Transverse colon (tissue), 4 donors: ENCODE measurements around the gene LTBP4. TPM values are rescaled to one million over a fixed set of nuclear protein-coding genes. Genes with fewer than 3 reads are reported as not detected.

Source experiments
- DNase-seq: peaks from one replicate; pipeline ENCODE4 v3.0.0-alpha.2; 2019
- H3K27ac ChIP-seq, 4 donors: fragments of 200-600 bp; sonication (generic); 2 replicates each; pipeline ENCODE4 v1.5.1; 2016 to 2018; ENCODE audit warnings: inconsistent platforms in 4 of 4
- H3K27me3 ChIP-seq: fragments of 200-600 bp; sonication (generic); 2 replicates; pipeline ENCODE4 v1.5.1; 2017; ENCODE audit warnings: inconsistent platforms
- H3K36me3 ChIP-seq, 4 donors: fragments of 200-600 bp; sonication (generic); 2 replicates each; pipeline ENCODE4 v1.5.1; 2017 to 2019; ENCODE audit warnings: inconsistent platforms in 4 of 4
- H3K4me1 ChIP-seq, 4 donors: fragments of 200-600 bp; sonication (generic); 2 replicates each; pipeline ENCODE4 v1.5.1; 2017 to 2020; ENCODE audit warnings: inconsistent platforms in 4 of 4
- H3K4me3 ChIP-seq, 4 donors: fragments of 200-600 bp; sonication (generic); 1 replicate in 1 of 4; 2 replicates in 3 of 4; pipeline versions ENCODE4 v1.5.1 to v1.6.1; 2017 to 2019; ENCODE audit warnings: inconsistent platforms in 4 of 4
- H3K9me3 ChIP-seq, 2 donors: fragments of 200-600 bp; sonication (generic); 2 replicates each; pipeline ENCODE4 v1.5.1; 2017 to 2019; ENCODE audit warnings: inconsistent platforms in 2 of 2
- CTCF ChIP-seq, 5 experiments: fragments of 200-600 bp in 3 of 5; fragments of 450-650 bp in 2 of 5; sonication (generic) in 3 of 5; IDR thresholded peaks; 1 replicate in 2 of 5; 2 replicates in 3 of 5; pipeline ENCODE4 v1.5.1; 2016 to 2017; ENCODE audit warnings: antibody characterized with exemption in 5 of 5, inconsistent platforms in 3 of 5, mild to moderate bottlenecking in 2 of 5, moderate library complexity in 1 of 5
- EP300 ChIP-seq: sonication (generic); formaldehyde crosslinking; IDR thresholded peaks from one replicate; pipeline ENCODE4 v1.6.1; 2017; ENCODE audit warnings: antibody characterized with exemption, low read depth
- POLR2A ChIP-seq: fragments of 450-650 bp; IDR thresholded peaks from one replicate; pipeline ENCODE4 v1.6.1; 2016; ENCODE audit warnings: antibody characterized with exemption, mild to moderate bottlenecking, moderate library complexity
- POLR2AphosphoS5 ChIP-seq, 3 donors: sonication (generic); formaldehyde crosslinking; IDR thresholded peaks; one replicate each; pipeline ENCODE4 v1.6.1; 2016; ENCODE audit warnings: antibody characterized with exemption in 3 of 3
- WGBS, 2 donors: methylation state at CpG; one replicate each; pipeline ENCODE4 v1.1.5; 2018; ENCODE audit warnings: low coverage in 1 of 2; 5-methylcytosine and 5-hydroxymethylcytosine counted together
- in situ Hi-C, 4 donors: fragments of 200-750 bp; cut with MboI; loops; one replicate each; pipeline versions ENCODE4 v1.15.0 to v1.15.1; 2017; ENCODE audit warnings: low sequenced_read_pairs in 3 of 4, low pct_ligation_motif_present in 1 of 4, low pct_unique_long_range_greater_than_20kb in 1 of 4
- intact Hi-C: fragments of 100-400 bp; cut with DNase I; formaldehyde crosslinking; loops from one replicate; pipeline ENCODE4 v1.15.1; 2023; ENCODE audit warnings: low total_unique reads
- total RNA-seq, 4 donors: library from RNA; depleted of rRNA; stranded (reverse); fragments of >200 nt; gene quantifications; one replicate each; pipeline ENCODE4 v1.1.0, GENCODE V29; 2016

LTBP4 gene
- total RNA-seq, 4 donors from 2014 or later = 122 to 477 (median 253) TPM

- 0 to 1% methylated on average over 7 to 59 of the region's 60 CpGs for WGBS, 2 donors
- H3K4me1 ChIP-seq = peaks cover 7 to 14% (median 11%) of the 10 kb centered on the region in 4 donors
- intact Hi-C loops = loop anchor here (5.0 kb wide), 2 partner anchors 159 to 479 kb away; no protein-coding TSS in a partner anchor
- in situ Hi-C loops = loop anchor here in 3 of 4 donors (5.0 to 25.0 kb wide), 6 partner anchors 152 to 599 kb away; partner anchors contain the start of gene HNRNPUL1 (in 1 of the 3)
- no peaks in the 10 kb centered on the region for H3K9me3 ChIP-seq
- peak; percentile 94 for DNase-seq
- H3K4me3 ChIP-seq = peak overlapping the region; percentile 45 to 71 (median 56)
- H3K36me3 ChIP-seq = no peaks in the 10 kb centered on the region
- TF ChIP-seq EP300 (no peak), CTCF (IDR thresholded peaks at IDR 0.05) (peak; percentile 96 to 99 (median 98)), POLR2AphosphoS5 (IDR thresholded peaks at IDR 0.05) (peak; percentile 22 to 72 (median 67)), POLR2A (no peak)
- peak overlapping the region; percentile 80 to 93 (median 87) for H3K27ac ChIP-seq
- H3K27me3 ChIP-seq = no peaks in the 10 kb centered on the region
Measured at GRCh38 chr19:40662925-40663694, 61.9 kb downstream of the LTBP4 start.

GRCh38 chr19:40663695-40664692, 62.8 kb downstream of the LTBP4 start:
- WGBS, 2 donors = 47 to 71% methylated on average over 5 to 24 of the region's 24 CpGs
- DNase-seq = no peak
- peaks cover 7 to 14% (median 11%) of the 10 kb centered on the region in 4 donors for H3K4me1 ChIP-seq
- no peaks in the 10 kb centered on the region for H3K9me3 ChIP-seq
- H3K36me3 ChIP-seq = peaks cover 0 to 2% (median 0%) of the 10 kb centered on the region in 4 donors
- no peaks in the 10 kb centered on the region for H3K27me3 ChIP-seq
- in situ Hi-C loops = loop anchor here in 3 of 4 donors (5.0 to 25.0 kb wide), 6 partner anchors 151 to 598 kb away; partner anchors contain the start of gene HNRNPUL1 (in 1 of the 3)
- TF ChIP-seq CTCF (IDR thresholded peaks at IDR 0.05) = no peak
- no peak for TF ChIP-seq EP300
- TF ChIP-seq POLR2A = no peak
- TF ChIP-seq POLR2AphosphoS5 (IDR thresholded peaks at IDR 0.05) = no peak
- intact Hi-C loops = loop anchor here (5.0 kb wide), 2 partner anchors 158 to 478 kb away; no protein-coding TSS in a partner anchor
- peak overlapping the region; percentile 80 to 93 (median 87) for H3K27ac ChIP-seq
- peak overlapping the region in 3 of 4 donors; percentile 45 to 71 (median 57) for H3K4me3 ChIP-seq

GRCh38 chr19:40666803-40667438, 65.8 kb downstream of the LTBP4 start:
- peaks cover 7 to 14% (median 11%) of the 10 kb centered on the region in 4 donors for H3K4me1 ChIP-seq
- H3K27me3 ChIP-seq = no peaks in the 10 kb centered on the region
- no peak overlapping the region for H3K4me3 ChIP-seq
- no peak for DNase-seq
- peaks cover 0 to 17% (median 3%) of the 10 kb centered on the region in 4 donors for H3K36me3 ChIP-seq
- H3K9me3 ChIP-seq = no peaks in the 10 kb centered on the region
- H3K27ac ChIP-seq = no peak overlapping the region
- TF ChIP-seq EP300 = no peak
- TF ChIP-seq POLR2A = no peak
- no peak for TF ChIP-seq POLR2AphosphoS5 (IDR thresholded peaks at IDR 0.05)
- no peak for TF ChIP-seq CTCF (IDR thresholded peaks at IDR 0.05)
- intact Hi-C loops (no loop called here), in situ Hi-C loops (loop anchor here in 3 of 4 donors (10.0 to 25.0 kb wide), 5 partner anchors 148 to 595 kb away; partner anchors contain the start of gene HNRNPUL1 (in 1 of the 3))
- 87% methylated on average over 13 of the region's 14 CpGs; no CpG with 5 or more reads in 1 of the 2 donors for WGBS, 2 donors
